ENCODE measurements around the gene IL13.

The IL13 gene

GRCh38 chr5:132677682-132678400 is 19.9 kb downstream of the IL13 start:
- no peak for ATAC-seq
- no peak for TF ChIP-seq ESRRG (CRISPR knock-in tag; IDR thresholded peaks at IDR 0.05)
- no peak for TF ChIP-seq SNAI2 (CRISPR knock-in tag; IDR thresholded peaks at IDR 0.05)
- TF ChIP-seq ISL1 (CRISPR knock-in tag; IDR thresholded peaks at IDR 0.05): no peak
- no peak for TF ChIP-seq BACH2 (CRISPR knock-in tag; IDR thresholded peaks at IDR 0.05; ENCODE audit: borderline replicate concordance)
- TF ChIP-seq ARNTL (CRISPR knock-in tag; IDR thresholded peaks at IDR 0.05; ENCODE audit: borderline replicate concordance, low read depth): no peak
- no peak for TF ChIP-seq TCF4 (CRISPR knock-in tag; IDR thresholded peaks at IDR 0.05; ENCODE audit: borderline replicate concordance)
- TF ChIP-seq ZNF8 (CRISPR knock-in tag; IDR thresholded peaks at IDR 0.05): no peak
- TF ChIP-seq RARB (CRISPR knock-in tag; IDR thresholded peaks at IDR 0.05): no peak
- TF ChIP-seq GLIS3 (CRISPR knock-in tag; IDR thresholded peaks at IDR 0.05): no peak
- TF ChIP-seq POU6F1 (CRISPR knock-in tag; IDR thresholded peaks at IDR 0.05; ENCODE audit: borderline replicate concordance, low read depth): no peak
- no peak for TF ChIP-seq TSHZ2 (CRISPR knock-in tag; IDR thresholded peaks at IDR 0.05)

GRCh38 chr5:132678735-132679134 is 20.8 kb downstream of the IL13 start:
- no peak for ATAC-seq
- TF ChIP-seq ZFP3 (CRISPR knock-in tag; IDR thresholded peaks at IDR 0.05): no peak
- no peak for TF ChIP-seq CREB5 (CRISPR knock-in tag; IDR thresholded peaks at IDR 0.05; ENCODE audit: low read depth)
- no peak for TF ChIP-seq PATZ1 (CRISPR knock-in tag; IDR thresholded peaks at IDR 0.05; ENCODE audit: borderline replicate concordance)
- no peak for TF ChIP-seq ZC3H10 (CRISPR knock-in tag; IDR thresholded peaks at IDR 0.05)
- no peak for TF ChIP-seq ISL1 (CRISPR knock-in tag; IDR thresholded peaks at IDR 0.05)
- no peak for TF ChIP-seq ZFP30 (CRISPR knock-in tag; IDR thresholded peaks at IDR 0.05)
- TF ChIP-seq POU6F1 (CRISPR knock-in tag; IDR thresholded peaks at IDR 0.05; ENCODE audit: borderline replicate concordance, low read depth): no peak
- no peak for TF ChIP-seq TOX (CRISPR knock-in tag; IDR thresholded peaks at IDR 0.05; ENCODE audit: borderline replicate concordance)
- no peak for TF ChIP-seq BACH2 (CRISPR knock-in tag; IDR thresholded peaks at IDR 0.05; ENCODE audit: borderline replicate concordance)
- no peak for TF ChIP-seq ZNF8 (CRISPR knock-in tag; IDR thresholded peaks at IDR 0.05)
- TF ChIP-seq PPARA (CRISPR knock-in tag; IDR thresholded peaks at IDR 0.05; ENCODE audit: borderline replicate concordance): no peak
- TF ChIP-seq ZNF70 (CRISPR knock-in tag; IDR thresholded peaks at IDR 0.05): no peak
- TF ChIP-seq ESRRG (CRISPR knock-in tag; IDR thresholded peaks at IDR 0.05): no peak
- no peak for TF ChIP-seq GLIS3 (CRISPR knock-in tag; IDR thresholded peaks at IDR 0.05)
- no peak for TF ChIP-seq RARB (CRISPR knock-in tag; IDR thresholded peaks at IDR 0.05)
- no peak for TF ChIP-seq OSR1 (CRISPR knock-in tag; IDR thresholded peaks at IDR 0.05)
- no peak for TF ChIP-seq CSDC2 (CRISPR knock-in tag; IDR thresholded peaks at IDR 0.05)
- TF ChIP-seq TCF4 (CRISPR knock-in tag; IDR thresholded peaks at IDR 0.05; ENCODE audit: borderline replicate concordance): no peak
- TF ChIP-seq ZNF565 (CRISPR knock-in tag; conservative IDR thresholded peaks at IDR 0.05; ENCODE audit: low read depth): no peak
- TF ChIP-seq CSRNP3 (CRISPR knock-in tag; IDR thresholded peaks at IDR 0.05): no peak
